Endothelial cell of umbilical vein (primary cell): ENCODE data around the gene STAT5A. TPM values are rescaled to one million over a fixed set of nuclear protein-coding genes. Genes with fewer than 3 reads are reported as not detected.

Experiments used
- BruUV-seq: library from RNA; stranded (reverse); fragments of 400-500 nt; replicated peaks from 2 replicates; lab custom pipeline; 2021; lab: Mats Ljungman, UMichigan
- CTCF ChIA-PET: fragments of 300-600, 350-600 bp; sonication (Branson Sonifier 250); formaldehyde crosslinking; loops from one replicate; lab custom pipeline; 2021; ENCODE audit warnings: antibody characterized with exemption, inconsistent platforms; lab: Charles Lee
- POLR2A ChIA-PET: fragments of 300-600, 350-600 bp; sonication (Branson Sonifier 250); formaldehyde crosslinking; loops from one replicate; lab custom pipeline; 2021; ENCODE audit warnings: antibody characterized with exemption, inconsistent platforms; lab: Charles Lee
- DNase-seq: peaks from one replicate; pipeline ENCODE4 v3.0.0-alpha.2; 2011; ENCODE audit warnings: low read depth, low spot score
- FAIRE-seq: peaks from 2 replicates; lab custom pipeline; 2011; peaks lifted over from hg19 to GRCh38; lab: Jason Lieb, UNC
- H2AFZ ChIP-seq: 2 replicates; pipeline ENCODE4 v1.6.0; 2012; ENCODE audit warnings: low read depth, low read length, control low read depth, inconsistent platforms
- H3K27ac ChIP-seq: 2 replicates; pipeline ENCODE4 v1.5.1; 2011; ENCODE audit warnings: low read depth, mild to moderate bottlenecking, control low read depth, low read length, moderate library complexity; ENCODE audit not compliant: insufficient read depth
- H3K27me3 ChIP-seq, 2 experiments: 2 replicates each; pipeline versions ENCODE4 v1.6.0 to v1.6.1; 2011; ENCODE audit warnings: low read length in 2 of 2, mixed read lengths in 1 of 2; ENCODE audit not compliant: control insufficient read depth in 2 of 2, insufficient read depth in 2 of 2
- H3K36me3 ChIP-seq, 2 experiments: 2 replicates in 1 of 2; 3 replicates in 1 of 2; pipeline ENCODE4 v1.5.1; 2011; ENCODE audit warnings: low read length in 2 of 2, mild to moderate bottlenecking in 1 of 2, moderate library complexity in 1 of 2; ENCODE audit not compliant: control insufficient read depth in 2 of 2, insufficient read depth in 2 of 2; ENCODE audit errors: extremely low read depth in 1 of 2
- H3K4me1 ChIP-seq: 3 replicates; pipeline ENCODE4 v1.5.1; 2011; ENCODE audit warnings: mild to moderate bottlenecking, low read length; ENCODE audit not compliant: control insufficient read depth, insufficient read depth; ENCODE audit errors: extremely low read depth
- H3K4me2 ChIP-seq: 2 replicates; pipeline ENCODE4 v1.6.1; 2011; ENCODE audit warnings: low read length, control low read depth, mixed read lengths; ENCODE audit not compliant: insufficient read depth
- H3K4me3 ChIP-seq, 3 experiments: fragments of 200-600 bp in 1 of 3; sonication (generic), shearing (Covaris generic) in 1 of 3; replicated peaks in 1 of 3; 2 replicates each; pipeline ENCODE4 v1.5.1; 2011 to 2016; ENCODE audit warnings: control low read depth in 3 of 3, low read length in 3 of 3, mild to moderate bottlenecking in 2 of 3, inconsistent platforms in 1 of 3, low read depth in 1 of 3, moderate library complexity in 1 of 3; ENCODE audit not compliant: insufficient read depth in 1 of 3
- H3K79me2 ChIP-seq: 2 replicates; pipeline ENCODE4 v1.6.0; 2012; ENCODE audit warnings: low read length, inconsistent platforms; ENCODE audit not compliant: control insufficient read depth, insufficient read depth
- H3K9ac ChIP-seq: replicated peaks from 2 replicates; pipeline ENCODE3; 2011; ENCODE audit warnings: low read length, control low read depth; ENCODE audit not compliant: insufficient read depth; ENCODE audit errors: extremely low read depth
- H3K9me1 ChIP-seq: replicated peaks from 3 replicates; pipeline ENCODE4 v1.6.0; 2011; ENCODE audit warnings: mild to moderate bottlenecking, low read length; ENCODE audit not compliant: control insufficient read depth, insufficient read depth; ENCODE audit errors: extremely low read depth
- H3K9me3 ChIP-seq: replicated peaks from 2 replicates; pipeline ENCODE4 v1.5.1; 2012; ENCODE audit warnings: low read length, inconsistent platforms; ENCODE audit not compliant: control insufficient read depth, insufficient read depth
- H4K20me1 ChIP-seq: replicated peaks from 2 replicates; pipeline ENCODE3; 2011; ENCODE audit warnings: mild to moderate bottlenecking, low read length; ENCODE audit not compliant: control insufficient read depth, insufficient read depth; ENCODE audit errors: extremely low read depth
- CTCF ChIP-seq, 2 donors: IDR thresholded peaks; 1 replicate in 1 of 2; 2 replicates in 1 of 2; pipeline ENCODE4 v1.5.1; 2011; ENCODE audit warnings: low read length in 2 of 2, mild to moderate bottlenecking in 2 of 2, moderate library complexity in 2 of 2, control low read depth in 1 of 2, inconsistent platforms in 1 of 2, low read depth in 1 of 2; ENCODE audit not compliant: insufficient read depth in 1 of 2; ENCODE audit errors: extremely low read depth in 1 of 2
- GATA2 ChIP-seq: IDR thresholded peaks from 2 replicates; pipeline ENCODE4 v1.7.0; 2011; ENCODE audit warnings: low read depth, mild to moderate bottlenecking, moderate library complexity, mixed read lengths, low read length; ENCODE audit not compliant: insufficient read length, insufficient read depth
- JUN ChIP-seq: IDR thresholded peaks from 2 replicates; pipeline ENCODE4 v1.6.1; 2011; ENCODE audit warnings: borderline replicate concordance, low read depth; ENCODE audit not compliant: insufficient read length, insufficient read depth
- MYC ChIP-seq: IDR thresholded peaks from one replicate; pipeline ENCODE4 v1.6.1; 2011; ENCODE audit warnings: mild to moderate bottlenecking, low read depth, low read length
- POLR2AphosphoS5 ChIP-seq: IDR thresholded peaks from 2 replicates; pipeline ENCODE4 v1.6.1; 2012; ENCODE audit warnings: low read depth, mild to moderate bottlenecking, control low read depth, low read length, moderate library complexity; ENCODE audit not compliant: insufficient read depth
- dilution Hi-C: fragments of 300-500 bp; cut with MboI; formaldehyde crosslinking; loops from one replicate; pipeline ENCODE4 v1.15.0; 2019; ENCODE audit warnings: low sequenced_read_pairs; ENCODE audit not compliant: extremely low pct_ligation_motif_present
- intact Hi-C: fragments of 100-400 bp; cut with micrococcal nuclease; formaldehyde crosslinking; loops from one replicate; pipeline ENCODE4 v1.10.0; 2022
- polyA plus RNA-seq, 4 experiments: library from polyadenylated mRNA; depleted of rRNA in 3 of 4; stranded (reverse) in 3 of 4; unstranded in 1 of 4; fragments of >200 nt; gene quantifications; 2 replicates each; pipeline versions ENCODE4 v1.2.1 to v1.2.3, GENCODE V29; 2011 to 2012; ENCODE audit warnings: missing spikeins in 1 of 4
- total RNA-seq: library from RNA; stranded (reverse); gene quantifications from 2 replicates; pipeline ENCODE4 v1.2.3, GENCODE V29; 2021

STAT5A gene
- total and polyA plus RNA-seq, 2 donors (not counting 3 experiments of a cell fraction or from before 2014, with no cell fraction given), result 18.0 to 23.4 TPM

GRCh38 chr17:42316755-42317154 is 28.5 kb downstream of the STAT5A start:
- Histone ChIP-seq H3K9me1 (no peaks in the 10 kb centered on the region), H3K4me2 (no peak overlapping the region), H3K27me3 (no peaks in the 10 kb centered on the region), H3K36me3 (peaks cover 7 to 9% of the 10 kb centered on the region in 2 experiments), H3K4me3 (no peak overlapping the region), H3K4me1 (peaks cover 72% of the 10 kb centered on the region), H3K79me2 (peaks cover 3% of the 10 kb centered on the region), H3K9ac (no peak overlapping the region), H3K27ac (no peak overlapping the region), H4K20me1 (no peaks in the 10 kb centered on the region), H3K9me3 (no peaks in the 10 kb centered on the region), H2AFZ (no peak overlapping the region)
- DNase-seq (no peak), FAIRE-seq (no peak)
- ChIA-PET POLR2A (interaction anchor here (0.5 to 0.7 kb wide), 2 partner anchors 86 to 94 kb away, joined by 3 read pairs; no protein-coding TSS in a partner anchor), CTCF (interaction anchor here (0.6 to 15.7 kb wide), 4 partner anchors 95 to 210 kb away, joined by 3 to 190 read pairs (median 4); no protein-coding TSS in a partner anchor)
- TF ChIP-seq JUN (no peak), CTCF (IDR thresholded peaks at IDR 0.05; ENCODE audit: extremely low read depth in 1 of 2, insufficient read depth in 1 of 2, low read depth in 1 of 2, low read length in 2 of 2) (no peak), GATA2 (no peak), MYC (no peak), POLR2AphosphoS5 (no peak)
- intact Hi-C loops, result no loop called here
- no TSS peak for BruUV-seq
- dilution Hi-C loops, result no loop called here
